ENCODE results near the gene DERA. TPM values are rescaled to one million over a fixed set of nuclear protein-coding genes. Genes with fewer than 3 reads are reported as not detected.
A peak's percentile ranks its signal among the peaks of the same experiment; 100 is the strongest.
"Not testable (repeated sequence)": the region's sequence is repeated elsewhere in the genome, so short reads cannot be mapped to it uniquely, and the experiment has no call there.

DERA gene
- polyA plus RNA-seq, 3 donors = 44.8 to 48.5 (median 44.9) TPM

GRCh38 chr12:15937902-15938301, 26.8 kb downstream of the DERA start:
- no peak for DNase-seq (ENCODE audit: extremely low read depth in 1 of 11, low read depth in 9 of 11, low spot score in 4 of 11)

GRCh38 chr12:15939111-15939510, 28.0 kb downstream of the DERA start:
- no peak for DNase-seq (ENCODE audit: extremely low read depth in 1 of 11, low read depth in 9 of 11, low spot score in 4 of 11)

DNA sequence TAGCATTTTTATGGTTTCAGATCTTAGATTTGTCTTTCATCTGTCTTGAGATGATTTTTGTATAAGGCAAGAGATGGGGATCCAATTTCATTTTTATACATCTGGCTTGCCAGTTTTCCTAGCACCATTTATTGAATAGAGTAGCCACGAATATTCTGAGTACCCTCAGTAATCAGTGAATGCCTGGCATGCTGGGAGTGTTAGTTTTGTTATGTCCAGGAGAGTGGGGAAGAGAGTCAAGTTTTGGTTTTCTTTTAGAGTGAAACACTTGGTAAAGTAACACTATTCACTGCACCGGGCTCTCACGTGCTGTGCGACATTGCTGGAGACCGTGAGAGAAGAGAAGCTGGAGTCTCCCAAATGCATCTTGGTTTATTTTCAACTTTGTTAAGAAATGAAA, 31.3 kb downstream of the DERA start:
- no peak for DNase-seq (ENCODE audit: extremely low read depth in 1 of 11, low read depth in 9 of 11, low spot score in 4 of 11)

DNA sequence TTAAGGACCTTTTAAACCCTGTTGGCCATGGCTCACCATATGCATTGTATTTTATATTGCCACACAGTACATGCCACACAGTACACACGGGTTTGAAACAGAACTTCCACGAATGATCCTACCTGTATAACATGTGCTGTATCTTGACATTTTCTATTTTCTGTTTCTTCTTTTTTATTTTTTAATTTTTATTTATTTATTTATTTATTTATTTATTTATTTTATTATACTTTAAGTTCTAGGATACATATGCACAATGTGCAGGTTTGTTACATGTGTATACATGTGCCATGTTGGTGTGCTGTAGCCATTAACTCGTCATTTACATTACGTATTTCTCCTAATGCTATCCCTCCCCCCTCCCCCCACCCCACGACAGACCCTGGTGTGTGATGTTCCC, 32.4 kb downstream of the DERA start:
- not testable (repeated sequence) for DNase-seq (ENCODE audit: extremely low read depth in 1 of 11, low read depth in 9 of 11, low spot score in 4 of 11)

DNA sequence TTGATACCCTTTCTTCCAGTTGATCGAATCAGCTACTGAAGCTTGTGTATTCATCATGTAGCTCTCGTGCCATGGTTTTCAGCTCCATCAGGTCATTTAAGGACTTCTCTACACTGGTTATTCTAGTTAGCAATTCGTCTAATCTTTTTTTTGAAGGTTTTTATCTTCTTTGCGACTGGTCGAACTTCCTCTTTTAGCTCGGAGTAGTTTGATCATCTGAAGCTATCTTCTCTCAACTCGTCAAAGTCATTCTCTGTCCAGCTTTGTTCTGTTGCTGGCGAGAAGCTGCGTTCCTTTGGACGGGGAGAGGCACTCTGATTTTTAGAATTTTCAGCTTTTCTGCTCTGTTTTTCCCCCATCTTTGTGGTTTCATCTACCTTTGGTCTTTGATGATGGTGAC, 37.3 kb downstream of the DERA start:
- not testable (repeated sequence) for DNase-seq (ENCODE audit: extremely low read depth in 1 of 11, low read depth in 9 of 11, low spot score in 4 of 11)

GRCh38 chr12:15955281-15955680, 44.1 kb downstream of the DERA start:
- no peak for DNase-seq (ENCODE audit: extremely low read depth in 1 of 11, low read depth in 9 of 11, low spot score in 4 of 11)

DNA sequence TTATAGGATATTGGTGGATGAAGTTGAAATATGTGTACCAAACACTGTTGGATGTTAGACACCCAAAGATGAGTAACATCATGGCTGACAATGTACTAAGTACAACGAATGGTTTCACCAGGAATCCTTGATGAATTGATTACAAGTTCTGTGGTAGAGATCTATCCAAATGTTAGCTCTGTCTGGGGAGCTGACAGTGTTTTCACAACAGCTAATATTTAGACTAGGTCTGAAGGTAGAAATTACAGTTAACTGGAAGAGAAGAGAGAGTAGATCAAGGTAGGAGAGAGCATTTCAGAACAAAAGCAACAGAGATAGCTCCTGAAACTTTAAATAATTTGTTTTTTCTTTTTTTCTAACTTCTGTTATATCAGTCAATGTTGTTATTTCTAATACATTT, 44.9 kb downstream of the DERA start:
- no peak for DNase-seq (ENCODE audit: extremely low read depth in 1 of 11, low read depth in 9 of 11, low spot score in 4 of 11)

GRCh38 chr12:15956413-15957185, 45.5 kb downstream of the DERA start:
- DNase-seq (ENCODE audit: extremely low read depth in 1 of 11, low read depth in 9 of 11, low spot score in 4 of 11) = peak in 5 of 11 donors; percentile 12 to 35 (median 28)

DNA sequence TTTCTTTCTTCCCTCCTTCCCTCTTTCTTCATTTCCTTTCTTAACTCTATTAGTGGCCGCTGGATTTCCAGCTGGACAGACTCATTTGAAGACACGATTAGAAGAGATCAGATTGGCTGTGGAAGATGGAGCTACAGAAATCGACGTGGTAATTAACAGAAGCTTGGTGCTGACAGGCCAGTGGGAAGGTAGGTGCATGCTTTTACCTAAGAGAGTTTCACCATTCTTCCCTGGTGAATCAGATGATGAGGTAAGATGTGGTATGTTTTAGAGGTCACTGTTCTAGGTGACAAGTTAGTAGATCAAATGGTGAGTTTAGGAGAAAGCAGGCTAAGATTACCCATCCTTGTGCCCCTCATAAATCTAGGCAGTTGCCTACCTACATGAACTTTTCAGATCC, 51.6 kb downstream of the DERA start:
- no peak for DNase-seq (ENCODE audit: extremely low read depth in 1 of 11, low read depth in 9 of 11, low spot score in 4 of 11)

- no peak for DNase-seq (ENCODE audit: extremely low read depth in 1 of 11, low read depth in 9 of 11, low spot score in 4 of 11)
Observed at GRCh38 chr12:15963271-15963670, 52.1 kb downstream of the DERA start.

DNA sequence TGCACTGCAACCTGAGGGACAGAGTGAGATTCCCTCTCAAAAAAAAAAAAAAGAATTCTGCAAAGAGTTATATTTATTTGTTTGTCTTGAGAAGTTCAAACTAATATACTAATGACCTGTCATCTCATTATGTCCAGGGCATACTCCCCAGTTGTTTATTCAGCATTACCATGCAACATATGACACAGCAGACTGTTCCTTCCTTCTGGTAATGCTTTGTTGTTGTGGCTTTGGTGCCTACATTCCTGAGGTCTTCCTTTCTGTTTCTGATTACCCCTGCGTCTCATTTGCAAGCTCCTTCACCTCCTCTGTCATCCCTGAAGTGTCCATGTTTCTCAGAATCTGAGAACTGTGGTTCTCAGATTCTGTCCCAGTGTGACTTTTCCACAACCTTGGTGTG, 55.3 kb downstream of the DERA start:
- DNase-seq (ENCODE audit: extremely low read depth in 1 of 11, low read depth in 9 of 11, low spot score in 4 of 11) = no peak

GRCh38 chr12:15967053-15967452, 55.9 kb downstream of the DERA start:
- DNase-seq (ENCODE audit: extremely low read depth in 1 of 11, low read depth in 9 of 11, low spot score in 4 of 11) = not testable (repeated sequence)

GRCh38 chr12:15971211-15971610, 60.1 kb downstream of the DERA start:
- DNase-seq (ENCODE audit: extremely low read depth in 1 of 11, low read depth in 9 of 11, low spot score in 4 of 11) = no peak

GRCh38 chr12:15972894-15973293, 61.8 kb downstream of the DERA start:
- DNase-seq (ENCODE audit: extremely low read depth in 1 of 11, low read depth in 9 of 11, low spot score in 4 of 11) = no peak

DNA sequence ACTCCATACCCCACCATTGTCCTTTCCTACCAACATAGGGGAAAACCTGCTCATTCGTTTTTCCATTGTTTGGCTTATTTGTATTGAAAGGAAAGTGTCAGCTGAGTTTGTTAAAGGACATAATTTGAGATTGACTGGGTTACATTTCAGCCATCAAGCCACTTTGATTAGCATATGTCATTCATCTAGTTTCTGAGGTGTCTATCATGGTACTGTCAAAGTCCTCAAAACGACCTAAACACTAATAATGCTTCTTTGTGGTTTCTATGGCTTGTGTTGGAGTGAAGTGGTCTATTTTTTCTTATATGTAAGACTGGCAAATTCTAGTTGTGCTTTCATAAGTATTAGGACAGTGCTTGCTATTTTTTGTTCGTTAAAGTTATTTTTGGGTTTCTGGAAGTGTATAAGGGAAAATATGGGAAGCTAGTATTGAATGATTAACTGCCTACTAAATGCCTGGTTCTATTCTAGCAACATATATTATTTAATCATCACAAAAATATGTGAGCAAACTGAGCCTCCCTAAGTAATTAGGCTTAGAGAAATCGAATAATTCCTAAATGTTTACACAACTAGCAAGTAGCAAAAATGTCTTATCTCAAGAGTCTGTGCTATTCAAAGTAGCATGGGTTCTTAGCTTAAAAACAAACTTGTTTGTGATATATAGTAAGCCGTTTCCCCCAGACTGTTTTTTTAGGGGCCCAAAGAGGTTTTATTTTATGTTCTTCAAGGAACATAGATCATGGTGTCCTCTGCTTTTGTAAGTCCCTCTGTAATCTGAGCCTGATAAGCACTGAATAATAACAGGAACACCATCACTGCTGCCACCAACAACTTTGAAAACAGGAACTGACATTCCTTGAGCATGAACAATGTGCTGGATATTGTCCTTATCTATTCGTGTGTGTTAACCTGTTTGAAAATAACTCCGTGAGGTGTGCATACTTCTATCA, 67.1 kb downstream of the DERA start:
- peak in 6 of 11 donors; percentile 29 to 57 (median 40) for DNase-seq (ENCODE audit: extremely low read depth in 1 of 11, low read depth in 9 of 11, low spot score in 4 of 11)

- DNase-seq (ENCODE audit: extremely low read depth in 1 of 11, low read depth in 9 of 11, low spot score in 4 of 11) = no peak
Observed at GRCh38 chr12:15979096-15980092, 68.3 kb downstream of the DERA start.

DNA sequence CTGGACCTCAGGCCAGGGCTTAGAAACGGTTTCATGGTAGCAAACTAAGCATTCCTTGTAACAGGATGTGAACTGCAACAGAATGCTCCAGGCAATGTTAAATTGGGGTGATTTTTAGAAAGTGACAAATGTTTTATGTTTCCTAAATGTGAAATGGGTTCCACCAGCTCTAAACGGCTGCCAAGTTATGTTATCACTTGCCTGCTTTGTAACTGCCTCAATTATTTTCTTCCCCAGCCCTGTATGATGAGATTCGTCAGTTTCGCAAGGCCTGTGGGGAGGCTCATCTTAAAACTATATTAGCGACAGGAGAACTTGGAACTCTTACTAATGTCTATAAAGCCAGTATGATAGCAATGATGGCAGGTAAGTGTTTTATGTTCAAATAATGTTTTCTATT, 70.9 kb downstream of the DERA start:
- DNase-seq (ENCODE audit: extremely low read depth in 1 of 11, low read depth in 9 of 11, low spot score in 4 of 11) = no peak

GRCh38 chr12:15982471-15982870, 71.3 kb downstream of the DERA start:
- DNase-seq (ENCODE audit: extremely low read depth in 1 of 11, low read depth in 9 of 11, low spot score in 4 of 11) = peak in 1 of 11 donors; percentile 13

DNA sequence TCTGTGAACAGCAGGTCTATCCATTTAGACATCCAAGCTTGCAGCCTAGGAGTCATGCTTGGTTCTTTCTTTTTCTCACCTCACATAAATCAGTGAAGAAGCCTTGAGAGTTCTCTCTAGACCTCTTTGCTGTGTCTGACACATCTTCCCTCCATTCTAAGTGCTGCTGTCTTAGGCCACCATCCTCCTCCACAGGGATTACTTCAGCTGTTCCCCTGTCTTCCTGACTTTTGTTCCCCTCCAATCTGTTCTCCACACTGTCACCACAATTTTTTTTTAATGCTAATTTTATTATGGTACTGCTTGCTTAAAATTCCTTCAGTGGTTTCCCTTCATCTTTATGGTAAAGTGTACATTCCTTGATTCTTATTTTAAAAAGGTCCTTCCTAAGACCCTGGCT, 71.8 kb downstream of the DERA start:
- no peak for DNase-seq (ENCODE audit: extremely low read depth in 1 of 11, low read depth in 9 of 11, low spot score in 4 of 11)

Data from renal cortex interstitium (tissue), 11 donors.